ES-I3 (cell line): ENCODE data around the gene FYTTD1.
A peak's percentile ranks its signal among the peaks of the same experiment; 100 is the strongest.

Source experiments
- H3K36me3 ChIP-seq: 2 replicates; pipeline ENCODE4 v1.6.1; 2013; ENCODE audit warnings: mild to moderate bottlenecking, low read length, control low read depth, moderate library complexity; ENCODE audit not compliant: insufficient read depth
- H3K4me1 ChIP-seq: 2 replicates; pipeline ENCODE4 v1.6.1; 2013; ENCODE audit warnings: mild to moderate bottlenecking, control low read depth, low read length; ENCODE audit not compliant: insufficient read depth
- H3K9ac ChIP-seq: 2 replicates; pipeline ENCODE4 v1.6.1; 2013; ENCODE audit warnings: low read depth, mild to moderate bottlenecking, low read length, moderate library complexity
- H3K9me3 ChIP-seq: 2 replicates; pipeline ENCODE4 v1.6.1; 2013; ENCODE audit warnings: mild to moderate bottlenecking, low read length, moderate library complexity; ENCODE audit not compliant: control insufficient read depth, insufficient read depth

Gene FYTTD1

DNA sequence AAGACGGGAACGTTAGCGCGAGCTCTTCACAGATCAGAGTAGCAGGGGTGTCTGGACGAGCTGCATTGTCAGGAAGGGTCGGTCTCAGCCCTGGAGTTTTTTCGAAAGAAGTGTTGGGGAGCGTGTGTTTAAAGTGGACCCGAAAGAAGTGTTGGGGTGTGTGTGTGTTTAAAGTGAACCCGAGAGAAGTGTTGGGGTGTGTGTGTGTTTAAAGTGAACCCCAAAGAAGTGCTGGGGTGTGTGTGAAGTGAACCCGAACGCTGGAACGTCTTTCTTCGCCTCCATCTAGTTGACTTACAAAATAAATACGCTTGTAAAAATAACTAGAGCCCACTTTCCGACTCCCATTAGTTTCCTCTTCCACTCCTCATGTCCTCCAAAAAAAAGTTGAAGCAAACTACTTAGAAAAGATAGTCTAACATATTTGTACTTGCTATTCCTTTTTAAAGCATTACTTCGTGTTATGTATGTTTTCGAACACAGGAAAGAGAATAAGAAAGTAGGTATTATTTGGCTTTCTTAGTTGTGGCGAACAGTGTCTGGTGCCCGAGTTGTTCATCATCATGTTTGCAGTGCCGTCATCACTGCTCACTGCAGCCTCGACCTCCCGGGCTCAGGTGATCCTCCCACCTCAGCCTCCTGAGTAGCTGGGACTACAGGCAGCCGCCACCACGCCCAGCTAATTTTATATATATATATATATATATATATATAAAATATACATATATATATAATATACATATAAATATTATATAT is 42.4 kb downstream of the FYTTD1 start:
- Histone ChIP-seq H3K4me1 (no peaks in the 10 kb centered on the region; the same call in 1 of the 2 replicates), H3K9me3 (no peaks in the 10 kb centered on the region), H3K9ac (peak overlapping the region; percentile 99), H3K36me3 (no peaks in the 10 kb centered on the region)

DNA sequence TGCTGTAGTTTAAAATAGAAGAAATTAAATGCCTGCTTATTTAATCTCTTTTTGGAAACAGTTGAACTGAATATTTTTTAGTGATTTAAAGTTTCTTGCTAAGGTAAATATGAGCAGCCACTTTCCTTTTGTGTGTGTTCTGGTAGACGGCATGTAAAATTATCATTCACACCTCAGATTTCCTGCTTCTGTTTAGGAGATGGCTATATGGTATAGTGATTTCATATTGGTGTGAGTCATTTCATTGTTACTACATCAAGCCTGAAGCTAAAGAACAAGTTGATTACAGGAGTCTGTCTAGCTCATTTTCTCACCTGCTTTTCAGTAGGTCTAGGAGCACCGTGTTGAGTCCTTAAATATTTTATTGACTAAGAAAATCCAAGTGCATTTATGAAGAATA is 43.6 kb downstream of the FYTTD1 start:
- H3K9ac ChIP-seq, result no peak overlapping the region; the same call in 1 of the 2 replicates
- H3K36me3 ChIP-seq, result no peaks in the 10 kb centered on the region
- no peaks in the 10 kb centered on the region; the same call in 1 of the 2 replicates for H3K4me1 ChIP-seq
- H3K9me3 ChIP-seq, result no peaks in the 10 kb centered on the region

DNA sequence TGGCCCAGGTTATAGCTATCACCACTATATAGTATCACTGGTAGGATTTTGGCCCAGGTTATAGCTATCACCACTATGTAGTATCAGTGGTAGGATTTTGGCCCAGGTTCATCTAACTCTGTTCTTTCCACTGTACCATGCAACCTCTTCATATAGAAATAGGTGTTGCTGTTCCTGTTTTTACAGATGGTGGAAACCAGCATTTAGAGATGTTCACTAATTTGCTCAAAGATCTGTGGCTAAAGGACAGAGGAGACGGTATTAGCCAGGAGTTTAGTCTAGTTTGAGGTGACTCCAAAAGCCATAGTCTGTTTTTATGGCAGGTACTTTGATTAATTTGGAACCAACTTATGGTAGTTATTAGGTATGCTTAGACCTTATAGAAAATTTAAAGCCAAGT is 44.4 kb downstream of the FYTTD1 start:
- no peaks in the 10 kb centered on the region for H3K36me3 ChIP-seq
- H3K9ac ChIP-seq, result no peak overlapping the region
- H3K4me1 ChIP-seq, result no peaks in the 10 kb centered on the region; the same call in 1 of the 2 replicates
- H3K9me3 ChIP-seq, result no peaks in the 10 kb centered on the region

DNA sequence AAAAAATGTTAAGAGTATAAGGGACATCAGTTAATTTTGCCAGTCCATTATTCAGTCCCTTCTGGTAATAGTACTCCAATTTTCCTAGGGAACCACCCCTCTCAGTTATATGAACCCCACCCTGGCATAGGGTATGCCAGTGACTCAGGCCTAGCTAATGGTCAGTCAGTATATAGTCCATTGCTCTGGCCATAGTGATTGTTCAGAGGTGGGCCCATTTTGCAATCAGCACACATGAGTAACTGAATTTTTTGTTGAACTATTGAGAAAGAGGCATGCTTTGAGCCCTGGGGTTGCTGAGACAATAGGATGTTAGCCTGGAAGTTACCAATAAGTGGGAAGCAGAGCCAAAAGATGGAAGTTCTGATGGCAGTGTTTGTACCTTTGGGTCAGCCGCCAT is 45.5 kb downstream of the FYTTD1 start:
- Histone ChIP-seq H3K9ac (no peak overlapping the region), H3K9me3 (no peaks in the 10 kb centered on the region), H3K36me3 (no peaks in the 10 kb centered on the region), H3K4me1 (no peaks in the 10 kb centered on the region; the same call in 1 of the 2 replicates)

DNA sequence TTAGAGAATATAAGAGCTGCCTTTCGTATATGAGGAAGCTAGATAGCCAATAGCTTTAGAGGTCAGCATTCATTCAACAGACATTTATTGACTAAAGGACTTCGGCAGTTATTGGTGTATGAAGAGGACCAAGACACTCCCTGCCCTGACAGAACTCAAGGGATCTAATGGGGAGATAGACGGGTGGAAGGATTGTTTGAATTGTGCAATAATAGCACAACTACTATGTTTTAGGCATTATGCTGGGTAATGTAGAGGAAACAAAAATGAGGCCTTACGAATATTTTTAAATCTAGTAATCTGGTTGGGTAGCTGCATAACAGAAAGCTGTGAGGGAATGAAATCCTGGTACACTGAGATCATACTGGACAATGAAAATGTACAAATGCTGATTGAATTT is 46.4 kb downstream of the FYTTD1 start:
- H3K36me3 ChIP-seq, result no peaks in the 10 kb centered on the region
- H3K9ac ChIP-seq, result no peak overlapping the region
- H3K9me3 ChIP-seq, result no peaks in the 10 kb centered on the region
- no peaks in the 10 kb centered on the region; the same call in 1 of the 2 replicates for H3K4me1 ChIP-seq

DNA sequence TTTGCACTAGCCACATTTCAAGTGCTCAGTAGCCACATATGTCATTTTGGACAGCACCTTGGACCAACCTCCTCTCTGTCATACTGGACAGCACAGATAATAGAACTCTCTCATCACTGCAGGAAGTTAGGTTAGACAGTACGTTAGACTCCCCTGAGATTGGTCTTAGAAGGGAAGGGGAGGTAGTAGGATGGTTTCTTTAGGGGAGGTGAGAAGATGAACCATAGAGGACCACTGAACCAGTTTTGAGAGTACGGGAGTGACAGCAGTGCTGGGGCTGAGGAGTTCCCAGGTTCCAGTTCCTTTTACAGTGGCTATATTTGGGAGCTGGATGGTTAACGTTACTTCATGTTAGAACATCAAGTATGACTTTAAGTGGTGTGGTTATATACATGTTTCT is 49.2 kb downstream of the FYTTD1 start:
- Histone ChIP-seq H3K4me1 (no peaks in the 10 kb centered on the region), H3K36me3 (no peaks in the 10 kb centered on the region), H3K9me3 (no peaks in the 10 kb centered on the region), H3K9ac (no peak overlapping the region)

DNA sequence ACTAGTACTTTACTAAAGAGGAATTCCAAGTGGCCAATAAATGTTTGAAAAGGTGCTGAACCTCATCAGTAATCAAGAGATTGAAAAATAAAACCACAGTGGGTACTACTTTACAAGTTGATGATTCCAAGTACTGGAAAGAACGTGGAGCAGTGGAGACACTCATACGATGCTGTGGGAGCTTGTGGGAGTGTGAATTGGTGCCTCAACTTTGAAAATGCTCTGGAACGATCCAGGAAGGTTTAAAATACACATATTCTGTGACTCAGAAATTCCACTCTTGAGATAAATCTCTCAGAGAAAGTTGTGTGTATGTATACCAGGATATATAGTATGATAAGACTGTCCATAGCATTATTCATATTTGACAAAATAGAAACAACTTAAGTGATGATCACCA is 50.7 kb downstream of the FYTTD1 start:
- Histone ChIP-seq H3K36me3 (no peaks in the 10 kb centered on the region), H3K4me1 (no peaks in the 10 kb centered on the region), H3K9me3 (no peaks in the 10 kb centered on the region), H3K9ac (no peak overlapping the region)

DNA sequence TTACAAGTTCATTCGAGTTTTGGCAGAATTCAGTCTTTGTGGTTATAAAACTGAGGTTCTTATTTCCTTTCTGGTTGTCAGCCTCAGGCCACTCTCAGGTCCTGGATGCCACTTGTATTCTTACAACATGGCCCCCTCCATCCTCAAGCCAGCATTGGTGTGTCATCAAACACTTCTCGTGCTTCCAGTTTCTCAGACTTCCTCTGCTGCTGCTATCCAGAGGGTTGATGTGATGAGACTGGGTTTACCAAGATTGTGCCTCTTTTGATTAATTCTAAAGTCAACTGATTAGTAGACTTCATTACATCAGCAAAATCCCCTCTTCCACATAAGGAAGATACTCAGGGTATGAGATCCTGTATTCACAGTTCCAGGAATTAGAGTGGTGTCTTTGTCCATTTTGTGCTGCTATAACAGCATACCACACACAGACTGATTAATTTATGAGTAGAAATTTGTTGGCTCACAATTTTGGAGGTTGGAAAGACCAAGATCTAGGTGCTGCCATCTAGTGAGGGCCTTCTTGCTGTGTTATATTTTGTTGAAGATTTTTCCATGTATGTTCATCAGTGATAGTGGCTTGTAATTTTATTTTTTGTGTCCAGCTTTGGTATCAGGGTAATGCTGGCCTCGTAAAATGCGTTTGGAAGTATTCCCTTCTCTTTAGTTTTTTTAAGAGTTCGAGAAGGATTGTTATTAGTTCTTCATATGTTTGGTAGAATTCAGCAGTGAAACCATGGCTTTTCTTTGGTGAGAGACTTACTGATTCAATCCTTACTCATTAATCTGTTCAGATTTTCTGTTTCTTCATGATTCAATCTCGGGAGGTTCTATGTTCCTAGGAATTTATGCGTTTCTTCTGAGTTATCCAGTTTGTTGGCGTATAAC is 52.5 kb downstream of the FYTTD1 start:
- no peaks in the 10 kb centered on the region for H3K4me1 ChIP-seq
- no peaks in the 10 kb centered on the region for H3K36me3 ChIP-seq
- no peak overlapping the region for H3K9ac ChIP-seq
- no peaks in the 10 kb centered on the region for H3K9me3 ChIP-seq

DNA sequence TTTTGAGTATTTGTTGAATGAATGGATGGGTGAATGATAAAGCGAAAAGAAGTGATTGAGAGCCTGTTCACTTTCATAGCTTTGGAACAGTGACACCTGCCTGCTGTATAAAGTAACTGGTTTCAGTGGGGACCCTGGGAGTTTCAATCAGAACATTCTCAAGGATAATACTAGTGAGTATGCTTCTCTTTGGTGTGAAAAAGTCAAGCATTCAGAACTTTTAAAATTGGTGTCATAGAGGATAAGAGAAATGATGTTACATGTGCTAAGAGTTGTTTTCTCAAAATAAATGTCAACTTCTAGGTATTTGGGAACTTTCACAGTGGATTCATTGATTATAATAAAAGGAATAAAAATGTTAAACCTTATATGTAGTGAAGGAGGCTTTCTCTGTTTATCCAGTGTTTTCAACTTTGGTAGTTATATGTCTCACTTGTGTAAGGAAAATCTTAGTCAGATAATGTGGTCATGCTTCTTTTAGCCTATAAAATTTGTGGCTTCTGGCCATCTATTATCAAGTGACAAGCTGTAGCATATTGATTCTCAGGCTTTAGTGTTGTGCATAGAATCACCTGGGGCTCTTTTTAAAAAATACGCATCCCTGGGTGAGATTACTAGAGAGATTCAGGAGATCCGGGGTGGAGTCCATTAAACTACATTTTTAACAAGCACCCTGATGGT is 53.2 kb downstream of the FYTTD1 start:
- Histone ChIP-seq H3K9ac (no peak overlapping the region), H3K36me3 (no peaks in the 10 kb centered on the region), H3K4me1 (no peaks in the 10 kb centered on the region), H3K9me3 (no peaks in the 10 kb centered on the region)

DNA sequence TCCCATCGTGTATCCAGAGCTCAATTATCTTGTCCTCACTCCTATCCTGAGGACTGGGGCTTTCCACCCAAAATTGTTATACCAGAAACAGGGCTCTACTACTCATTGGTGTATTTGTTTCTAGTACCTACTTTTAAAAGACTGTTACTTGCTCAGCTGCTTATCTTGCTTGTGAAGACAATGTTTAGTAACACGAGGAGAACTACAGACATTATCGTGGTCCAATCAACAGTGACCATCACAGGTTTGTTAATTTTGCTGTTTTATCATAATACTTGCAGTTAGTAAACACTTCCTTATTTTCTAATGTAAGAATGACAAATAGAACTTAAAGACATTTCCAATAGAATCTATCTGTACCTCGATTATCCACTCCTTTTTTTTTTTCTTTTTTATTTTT is 54.8 kb downstream of the FYTTD1 start:
- H3K4me1 ChIP-seq, result peaks cover 7% of the 10 kb centered on the region; the same call in 1 of the 2 replicates
- no peaks in the 10 kb centered on the region for H3K36me3 ChIP-seq
- H3K9ac ChIP-seq, result no peak overlapping the region
- H3K9me3 ChIP-seq, result no peaks in the 10 kb centered on the region

DNA sequence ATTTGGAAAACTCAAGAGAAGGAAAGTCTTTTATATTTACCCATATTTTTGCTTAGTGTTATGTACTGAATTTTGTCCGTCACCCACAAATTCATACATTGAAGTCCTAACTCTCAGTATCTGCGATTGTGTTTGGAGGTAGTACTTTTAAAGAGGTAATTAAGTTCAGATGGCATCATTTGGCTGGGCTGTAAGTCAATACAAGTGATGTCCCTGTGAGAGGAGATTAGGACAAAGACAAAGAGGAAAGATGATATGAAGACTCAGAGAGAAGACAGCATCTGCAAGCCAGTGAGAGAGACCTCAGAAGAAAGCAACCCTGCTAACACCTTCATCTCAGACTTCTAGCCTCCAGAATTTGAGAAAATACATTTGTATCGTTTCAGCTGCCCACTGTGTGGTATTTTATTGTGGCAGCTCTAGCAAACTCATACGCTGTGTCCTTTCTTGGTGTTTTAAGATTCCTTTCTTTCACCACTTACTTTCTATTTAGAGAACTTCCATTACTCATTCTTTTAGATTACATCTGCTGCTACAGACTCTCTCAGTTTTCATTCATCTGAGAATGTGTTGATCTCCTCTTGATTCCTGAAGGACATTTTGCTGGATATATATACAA is 58.4 kb downstream of the FYTTD1 start:
- no peaks in the 10 kb centered on the region for H3K36me3 ChIP-seq
- no peaks in the 10 kb centered on the region for H3K9me3 ChIP-seq
- H3K4me1 ChIP-seq, result peaks cover 8% of the 10 kb centered on the region; the same call in 1 of the 2 replicates
- H3K9ac ChIP-seq, result no peak overlapping the region

DNA sequence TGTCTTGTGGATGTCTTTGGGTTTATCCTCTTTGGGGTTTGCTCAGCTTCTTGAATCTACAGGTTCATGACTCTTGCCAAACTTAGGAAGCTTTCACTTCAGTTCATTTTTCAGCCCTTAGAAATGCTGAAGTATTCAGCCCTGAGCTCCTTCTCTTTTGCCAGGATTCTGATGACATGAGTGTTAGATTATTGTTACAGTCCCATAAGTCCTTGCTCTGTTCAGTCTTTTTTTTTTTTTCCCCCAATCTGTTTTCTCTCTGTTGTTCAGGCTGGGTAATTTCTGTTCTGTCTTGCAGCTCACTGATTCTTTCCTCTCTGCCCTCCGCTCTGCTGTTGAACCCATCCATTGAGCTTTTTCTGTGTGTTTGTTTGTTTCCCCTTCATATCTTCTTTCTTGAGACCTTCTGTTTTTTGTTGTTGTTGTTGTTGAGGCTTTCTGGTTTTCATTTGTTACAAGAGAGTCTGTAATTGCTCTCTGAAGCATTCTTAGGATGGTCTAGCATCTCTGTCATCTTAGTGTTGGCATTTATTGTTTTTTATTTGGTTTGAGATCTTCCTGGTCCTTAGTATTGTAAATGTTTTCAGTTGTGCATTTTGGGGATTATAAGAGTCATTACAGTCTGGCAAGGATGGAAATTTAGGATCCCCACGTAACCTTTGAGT is 59.8 kb downstream of the FYTTD1 start:
- H3K4me1 ChIP-seq, result peaks cover 12% of the 10 kb centered on the region; the same call in 1 of the 2 replicates
- H3K36me3 ChIP-seq, result no peaks in the 10 kb centered on the region
- H3K9me3 ChIP-seq, result no peaks in the 10 kb centered on the region
- H3K9ac ChIP-seq, result no peak overlapping the region

DNA sequence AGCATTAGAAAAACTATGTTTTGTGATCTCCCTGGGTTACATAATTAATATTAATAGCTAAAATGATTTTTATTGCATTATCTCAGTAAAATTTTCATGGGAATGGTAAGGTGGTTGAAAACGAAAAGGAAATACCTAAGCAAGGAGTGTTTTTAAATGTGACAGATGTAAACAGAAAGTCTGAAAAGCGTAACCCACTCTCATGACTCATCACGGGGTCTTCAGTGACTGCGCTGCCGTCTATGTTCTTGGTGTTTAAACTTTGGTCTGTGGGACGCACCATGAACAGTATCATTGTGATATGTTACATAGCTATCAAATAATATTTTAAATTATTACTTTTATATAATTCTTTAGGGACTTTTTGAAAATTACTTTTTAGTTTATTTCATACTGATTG is 61.2 kb downstream of the FYTTD1 start:
- H3K9me3 ChIP-seq, result no peaks in the 10 kb centered on the region
- H3K4me1 ChIP-seq, result peaks cover 16% of the 10 kb centered on the region
- H3K9ac ChIP-seq, result no peak overlapping the region
- no peaks in the 10 kb centered on the region for H3K36me3 ChIP-seq

DNA sequence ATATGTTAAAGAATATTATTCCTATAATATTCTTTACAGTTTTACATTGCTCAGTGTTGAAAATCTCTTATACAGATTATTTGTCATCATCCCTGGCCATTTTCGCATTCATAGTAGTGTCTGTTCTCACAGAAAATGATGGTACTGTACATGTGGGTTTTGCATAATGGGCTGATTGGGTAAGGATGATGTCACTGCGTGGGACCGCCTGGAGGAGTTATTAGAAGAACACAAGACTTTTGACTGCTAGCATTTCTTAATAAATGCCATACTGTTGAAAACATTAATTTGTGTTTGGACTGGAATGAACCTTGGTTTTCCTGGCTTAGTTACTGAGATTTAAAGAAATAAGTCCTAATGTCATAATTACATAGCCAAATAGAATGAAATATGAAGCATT is 61.7 kb downstream of the FYTTD1 start:
- H3K36me3 ChIP-seq, result no peaks in the 10 kb centered on the region
- peaks cover 16% of the 10 kb centered on the region for H3K4me1 ChIP-seq
- no peak overlapping the region for H3K9ac ChIP-seq
- H3K9me3 ChIP-seq, result no peaks in the 10 kb centered on the region
